Measurements from ENCODE around the gene KDM5C.

The KDM5C gene

GRCh38 chrX:53263597-53264094 lies 38.6 kb upstream of the KDM5C start:
- Histone ChIP-seq H3K79me2 (ENCODE audit: control insufficient read depth, low read length) (no peaks in the 10 kb centered on the region), H3K36me3 (ENCODE audit: control insufficient read depth, low read length) (no peaks in the 10 kb centered on the region), H3K27ac (ENCODE audit: low read depth, low read length) (no peak overlapping the region), H4K20me1 (ENCODE audit: control insufficient read depth, insufficient read depth, low read depth, low read length) (no peaks in the 10 kb centered on the region), H3K4me1 (ENCODE audit: control insufficient read depth, low read length) (peaks cover 40% of the 10 kb centered on the region), H3K4me3 (ENCODE audit: low read length) (no peak overlapping the region), H3F3A (ENCODE audit: control insufficient read depth, insufficient read depth) (no peaks in the 10 kb centered on the region), H3K27me3 (ENCODE audit: control insufficient read depth, low read length) (no peaks in the 10 kb centered on the region), H3K9me3 (ENCODE audit: control insufficient read depth, insufficient read depth, low read length) (no peaks in the 10 kb centered on the region), H3K4me2 (ENCODE audit: low read length) (no peak overlapping the region), H3K9me2 (replicated peaks; ENCODE audit: control insufficient read depth, low read length) (no peaks in the 10 kb centered on the region)
- no peak for TF ChIP-seq EZH2phosphoT487 (IDR thresholded peaks at IDR 0.05; ENCODE audit: borderline replicate concordance, low read length)
- TF ChIP-seq, protein P1, sequence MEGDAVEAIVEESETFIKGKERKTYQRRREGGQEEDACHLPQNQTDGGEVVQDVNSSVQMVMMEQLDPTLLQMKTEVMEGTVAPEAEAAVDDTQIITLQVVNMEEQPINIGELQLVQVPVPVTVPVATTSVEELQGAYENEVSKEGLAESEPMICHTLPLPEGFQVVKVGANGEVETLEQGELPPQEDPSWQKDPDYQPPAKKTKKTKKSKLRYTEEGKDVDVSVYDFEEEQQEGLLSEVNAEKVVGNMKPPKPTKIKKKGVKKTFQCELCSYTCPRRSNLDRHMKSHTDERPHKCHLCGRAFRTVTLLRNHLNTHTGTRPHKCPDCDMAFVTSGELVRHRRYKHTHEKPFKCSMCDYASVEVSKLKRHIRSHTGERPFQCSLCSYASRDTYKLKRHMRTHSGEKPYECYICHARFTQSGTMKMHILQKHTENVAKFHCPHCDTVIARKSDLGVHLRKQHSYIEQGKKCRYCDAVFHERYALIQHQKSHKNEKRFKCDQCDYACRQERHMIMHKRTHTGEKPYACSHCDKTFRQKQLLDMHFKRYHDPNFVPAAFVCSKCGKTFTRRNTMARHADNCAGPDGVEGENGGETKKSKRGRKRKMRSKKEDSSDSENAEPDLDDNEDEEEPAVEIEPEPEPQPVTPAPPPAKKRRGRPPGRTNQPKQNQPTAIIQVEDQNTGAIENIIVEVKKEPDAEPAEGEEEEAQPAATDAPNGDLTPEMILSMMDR (IDR thresholded peaks at IDR 0.05; ENCODE audit: low read depth, low read length, poor library complexity, severe bottlenecking) = no peak

DNA sequence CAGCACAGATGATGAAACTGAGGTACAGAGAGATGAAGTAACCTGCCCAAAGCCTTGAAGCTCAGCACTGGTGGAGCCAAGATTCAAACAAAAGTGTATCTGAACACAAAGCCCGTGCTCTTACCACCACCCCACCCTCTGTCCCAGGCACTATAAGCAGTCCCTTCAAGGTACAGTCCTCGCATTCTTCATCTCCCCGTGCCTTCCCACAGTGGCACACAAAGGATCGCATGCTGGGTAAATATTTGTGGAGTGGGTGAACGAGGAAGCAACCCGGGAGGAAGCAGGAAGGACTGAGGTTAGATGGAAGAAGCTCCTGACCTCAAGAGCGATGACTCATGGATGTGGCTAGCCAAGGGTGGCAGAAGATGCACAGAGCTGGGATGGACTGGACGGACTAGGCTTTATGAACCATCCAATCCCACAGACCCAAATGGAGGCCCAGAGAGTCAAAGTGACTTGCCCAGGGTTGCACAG lies 37.9 kb upstream of the KDM5C start:
- Histone ChIP-seq H3F3A (ENCODE audit: control insufficient read depth, insufficient read depth) (no peaks in the 10 kb centered on the region), H3K79me2 (ENCODE audit: control insufficient read depth, low read length) (no peaks in the 10 kb centered on the region), H3K4me3 (ENCODE audit: low read length) (no peak overlapping the region), H3K4me2 (ENCODE audit: low read length) (no peak overlapping the region), H3K27me3 (ENCODE audit: control insufficient read depth, low read length) (no peaks in the 10 kb centered on the region), H3K36me3 (ENCODE audit: control insufficient read depth, low read length) (no peaks in the 10 kb centered on the region), H3K9me2 (replicated peaks; ENCODE audit: control insufficient read depth, low read length) (no peaks in the 10 kb centered on the region), H4K20me1 (ENCODE audit: control insufficient read depth, insufficient read depth, low read depth, low read length) (no peaks in the 10 kb centered on the region), H3K27ac (ENCODE audit: low read depth, low read length) (no peak overlapping the region), H3K9me3 (ENCODE audit: control insufficient read depth, insufficient read depth, low read length) (no peaks in the 10 kb centered on the region), H3K4me1 (ENCODE audit: control insufficient read depth, low read length) (peaks cover 40% of the 10 kb centered on the region)
- TF ChIP-seq, protein P1 (IDR thresholded peaks at IDR 0.05; ENCODE audit: low read depth, low read length, poor library complexity, severe bottlenecking) = no peak
- TF ChIP-seq EZH2phosphoT487 (IDR thresholded peaks at IDR 0.05; ENCODE audit: borderline replicate concordance, low read length) = no peak

GRCh38 chrX:53262189-53262917 lies 37.3 kb upstream of the KDM5C start:
- Histone ChIP-seq H3K9me3 (ENCODE audit: control insufficient read depth, insufficient read depth, low read length) (no peaks in the 10 kb centered on the region), H3K27me3 (ENCODE audit: control insufficient read depth, low read length) (no peaks in the 10 kb centered on the region), H3K79me2 (ENCODE audit: control insufficient read depth, low read length) (no peaks in the 10 kb centered on the region), H3F3A (ENCODE audit: control insufficient read depth, insufficient read depth) (no peaks in the 10 kb centered on the region), H4K20me1 (ENCODE audit: control insufficient read depth, insufficient read depth, low read depth, low read length) (no peaks in the 10 kb centered on the region), H3K4me2 (ENCODE audit: low read length) (peak overlapping the region; percentile 51), H3K4me3 (ENCODE audit: low read length) (no peak overlapping the region), H3K27ac (ENCODE audit: low read depth, low read length) (no peak overlapping the region), H3K9me2 (replicated peaks; ENCODE audit: control insufficient read depth, low read length) (no peaks in the 10 kb centered on the region), H3K36me3 (ENCODE audit: control insufficient read depth, low read length) (no peaks in the 10 kb centered on the region), H3K4me1 (ENCODE audit: control insufficient read depth, low read length) (peaks cover 35% of the 10 kb centered on the region)
- TF ChIP-seq, protein P1 (IDR thresholded peaks at IDR 0.05; ENCODE audit: low read depth, low read length, poor library complexity, severe bottlenecking) = no peak
- no peak for TF ChIP-seq EZH2phosphoT487 (IDR thresholded peaks at IDR 0.05; ENCODE audit: borderline replicate concordance, low read length)

Measured in DOHH2 (cell line).